C1 segment of cervical spinal cord (tissue), 14 donors: ENCODE results near the gene RAB3A.

Experiments
- DNase-seq, 14 donors: peaks; one replicate each; lab custom pipeline; 2025; lab: John Stamatoyannopoulos, UW

The RAB3A gene

DNA sequence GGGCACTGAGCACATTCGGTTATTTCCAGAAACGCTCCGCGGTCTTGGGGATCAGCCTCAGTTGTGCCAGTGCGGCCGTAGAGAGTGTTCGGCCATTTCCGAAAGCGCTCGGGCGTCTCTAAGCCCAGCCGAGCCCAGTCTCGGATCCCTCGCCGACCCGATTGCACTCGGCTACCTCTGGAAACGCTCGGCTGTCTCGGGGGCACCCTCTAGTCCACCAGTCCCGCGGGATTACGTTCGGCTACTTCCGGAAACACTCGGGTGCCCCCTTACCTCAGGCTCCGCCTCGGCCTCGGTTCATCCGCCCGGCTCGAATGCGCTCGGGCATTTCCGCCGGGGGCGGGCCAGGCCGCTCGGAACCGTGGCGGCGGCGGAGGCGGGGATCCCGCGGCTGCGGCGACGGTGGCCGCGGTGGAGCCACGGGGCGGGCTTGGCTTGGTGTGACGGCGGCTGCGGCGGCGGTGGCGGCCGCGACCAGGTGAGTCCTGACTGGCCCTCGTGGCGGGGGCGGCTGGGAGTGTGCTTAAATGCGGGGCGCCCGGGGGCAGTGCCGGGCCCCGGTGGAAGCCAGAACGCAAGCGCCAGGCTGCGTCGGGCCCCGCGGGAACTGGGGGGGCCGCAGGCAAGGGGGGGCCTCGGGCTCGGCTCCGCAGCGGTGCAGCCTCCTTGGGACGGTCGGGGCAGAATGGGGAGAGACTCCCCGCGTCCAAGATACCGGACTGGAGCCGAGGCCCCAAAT is 50.9 kb downstream of the RAB3A start, which contains the start of gene PIK3R2:
TSS of gene PIK3R2 (plus strand) at position 347 of the 739 bp plus-strand sequence. CDS start 2,717 bp downstream, outside the sequence.
- DNase-seq: peak; percentile 86 to 99 (median 97)

DNA sequence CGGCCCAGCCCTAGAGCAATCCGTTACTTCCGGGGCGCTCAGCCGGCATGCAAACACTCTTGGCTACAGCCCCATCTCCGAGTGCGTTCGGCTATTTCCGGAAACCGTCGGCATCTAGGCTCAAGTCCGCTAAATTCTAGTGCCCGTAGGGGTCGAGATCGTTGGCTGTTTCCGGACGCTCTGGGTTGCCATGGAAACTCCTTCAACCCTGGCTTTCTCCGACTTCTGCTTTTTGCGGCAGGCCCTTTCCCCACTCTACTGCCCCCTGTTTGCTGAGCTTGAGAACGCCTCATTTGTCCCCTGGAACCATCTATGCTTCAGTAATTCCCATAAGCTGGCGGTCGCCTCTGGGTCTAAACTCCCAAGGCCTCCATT is 51.4 kb downstream of the RAB3A start:
- DNase-seq: peak; percentile 57 to 98 (median 94)

DNA sequence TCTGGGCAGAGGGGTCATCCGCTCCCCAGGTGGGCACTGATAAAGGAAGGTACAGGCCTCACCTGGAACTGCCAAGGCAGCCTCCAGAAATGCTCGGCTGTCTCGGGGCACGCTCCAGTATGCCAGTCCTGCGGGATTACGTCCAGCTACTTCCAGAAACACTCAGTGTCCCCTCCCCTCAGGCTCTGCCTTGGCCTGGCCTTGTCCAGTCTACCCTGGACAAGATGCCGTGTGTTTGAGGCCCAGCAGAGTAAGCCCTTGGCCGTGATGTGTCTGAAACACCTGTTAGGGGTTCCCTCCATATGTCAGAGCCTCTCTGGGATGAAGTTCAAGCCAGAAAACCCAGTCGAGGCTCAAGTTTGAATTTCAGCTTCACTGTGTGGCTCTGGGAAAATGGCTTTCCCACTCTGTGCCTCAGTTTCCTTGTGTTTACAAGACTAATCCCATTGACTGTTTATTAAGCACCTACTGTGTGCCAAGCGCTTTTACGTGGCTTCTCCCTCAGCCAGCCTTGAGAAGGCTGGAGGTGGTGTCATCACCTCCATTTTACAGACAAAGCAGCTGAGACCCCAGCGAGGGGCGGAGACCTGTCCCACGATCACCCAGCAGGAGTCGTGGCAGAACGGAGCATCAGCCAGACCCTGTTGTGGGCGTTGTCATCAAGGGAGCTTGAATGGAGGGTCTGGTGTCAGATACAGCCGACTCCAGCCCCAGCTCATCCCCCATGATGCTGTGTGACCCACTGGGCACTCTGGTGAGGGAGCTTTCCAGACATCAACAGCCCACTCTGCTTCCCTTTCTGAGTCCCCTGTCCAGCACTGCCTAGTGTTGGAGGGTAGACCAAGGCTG is 52.8 kb downstream of the RAB3A start:
- peak in 1 of 14 donors; percentile 64 for DNase-seq

GRCh38 chr19:18149596-18149975 is 54.3 kb downstream of the RAB3A start:
- no peak for DNase-seq

DNA sequence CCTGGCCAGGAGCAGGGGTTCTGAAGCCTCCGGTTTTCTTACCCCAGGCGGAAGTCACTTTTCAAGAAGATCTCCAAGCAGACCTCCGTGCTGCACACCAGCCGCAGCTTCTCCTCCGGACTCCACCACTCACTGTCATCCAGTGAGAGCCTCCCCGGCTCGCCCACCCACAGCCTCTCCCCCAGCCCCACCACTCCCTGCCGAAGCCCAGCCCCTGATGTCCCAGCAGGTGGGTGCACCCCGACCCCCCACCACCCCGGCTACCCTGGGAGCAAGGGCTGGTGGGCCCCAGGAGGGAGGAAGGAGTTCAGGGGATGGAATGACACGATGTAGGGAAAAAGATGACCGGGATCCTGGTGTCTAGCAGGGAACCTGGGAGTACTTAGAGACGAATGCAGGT is 56.4 kb downstream of the RAB3A start:
- no peak for DNase-seq
